A673 (cell line): ENCODE measurements around the gene ORM1. TPM values are rescaled to one million over a fixed set of nuclear protein-coding genes. Genes with fewer than 3 reads are reported as not detected.
A peak's percentile ranks its signal among the peaks of the same experiment; 100 is the strongest.

Source experiments
- BruUV-seq: library from RNA; stranded (reverse); fragments of 400-500 nt; replicated peaks from 2 replicates; lab custom pipeline; 2021; lab: Mats Ljungman, UMichigan
- CTCF ChIA-PET: fragments of 300-600 bp; sonication (Branson Sonifier 250); formaldehyde crosslinking; loops from one replicate; lab custom pipeline; 2022; ENCODE audit warnings: antibody characterized with exemption; lab: Charles Lee
- POLR2A ChIA-PET: fragments of 300-600 bp; sonication (Branson Sonifier 250); formaldehyde crosslinking; loops from one replicate; lab custom pipeline; 2022; ENCODE audit warnings: antibody characterized with exemption; ENCODE audit not compliant: low non-redundant PET; lab: Charles Lee
- DNase-seq: peaks from one replicate; pipeline ENCODE4 v3.0.0-alpha.2; 2015; ENCODE audit warnings: low spot score
- H3K27ac ChIP-seq: fragments of 200-600 bp; sonication (generic); 2 replicates; pipeline ENCODE4 v1.5.1; 2016; ENCODE audit warnings: mixed run types, low read depth, mild to moderate bottlenecking, mixed read lengths, antibody characterized with exemption, low read length; ENCODE audit not compliant: poor library complexity, severe bottlenecking
- H3K27me3 ChIP-seq: fragments of 200-600 bp; sonication (generic); replicated peaks from 2 replicates; pipeline ENCODE4 v1.6.1; 2017; ENCODE audit warnings: mixed run types, low read depth, mild to moderate bottlenecking, mixed read lengths, antibody characterized with exemption, low read length; ENCODE audit not compliant: insufficient read depth, poor library complexity
- H3K36me3 ChIP-seq: fragments of 200-600 bp; sonication (generic); 2 replicates; pipeline ENCODE4 v1.6.1; 2016; ENCODE audit warnings: mixed run types, mild to moderate bottlenecking, mixed read lengths, antibody characterized with exemption, low read length; ENCODE audit not compliant: insufficient read depth, poor library complexity, severe bottlenecking
- H3K4me1 ChIP-seq: fragments of 200-600 bp; sonication (generic); 2 replicates; pipeline ENCODE4 v1.6.1; 2017; ENCODE audit warnings: mixed run types, mild to moderate bottlenecking, mixed read lengths, antibody characterized with exemption, low read length; ENCODE audit not compliant: insufficient read depth, poor library complexity, severe bottlenecking
- H3K4me3 ChIP-seq: fragments of 200-600 bp; sonication (generic); 2 replicates; pipeline ENCODE4 v1.5.1; 2016; ENCODE audit warnings: low read depth, mixed run types, mild to moderate bottlenecking, mixed read lengths, low read length; ENCODE audit not compliant: poor library complexity, severe bottlenecking
- H3K9me3 ChIP-seq: fragments of 200-600 bp; sonication (generic); 2 replicates; pipeline ENCODE4 v1.6.1; 2016; ENCODE audit warnings: mixed run types, low read depth, mild to moderate bottlenecking, mixed read lengths, antibody characterized with exemption, low read length; ENCODE audit not compliant: poor library complexity, severe bottlenecking
- CTCF ChIP-seq: fragments of 300-800, 200-600 bp; sonication (generic); conservative IDR thresholded peaks from 2 replicates; pipeline ENCODE4 v1.5.1; 2017; ENCODE audit warnings: low read depth, mild to moderate bottlenecking, antibody characterized with exemption, low read length, moderate library complexity, mixed read lengths
- EZH2 ChIP-seq: fragments of 200-600 bp; sonication (generic); IDR thresholded peaks from 2 replicates; pipeline ENCODE4 v1.6.1; 2017; ENCODE audit warnings: borderline replicate concordance, low read depth, mild to moderate bottlenecking, mixed read lengths, antibody characterized with exemption, low read length; ENCODE audit not compliant: poor library complexity, severe bottlenecking
- intact Hi-C: fragments of 100-400 bp; cut with micrococcal nuclease; formaldehyde crosslinking; loops from one replicate; pipeline ENCODE4 v1.10.0; 2022; ENCODE audit not compliant: unreplicated experiment
- total RNA-seq: library from RNA; stranded (reverse); gene quantifications from 2 replicates; pipeline ENCODE4 v1.2.3, GENCODE V29; 2021

The ORM1 gene
- total RNA-seq, 1 experiment from 2014 or later = not detected

DNA sequence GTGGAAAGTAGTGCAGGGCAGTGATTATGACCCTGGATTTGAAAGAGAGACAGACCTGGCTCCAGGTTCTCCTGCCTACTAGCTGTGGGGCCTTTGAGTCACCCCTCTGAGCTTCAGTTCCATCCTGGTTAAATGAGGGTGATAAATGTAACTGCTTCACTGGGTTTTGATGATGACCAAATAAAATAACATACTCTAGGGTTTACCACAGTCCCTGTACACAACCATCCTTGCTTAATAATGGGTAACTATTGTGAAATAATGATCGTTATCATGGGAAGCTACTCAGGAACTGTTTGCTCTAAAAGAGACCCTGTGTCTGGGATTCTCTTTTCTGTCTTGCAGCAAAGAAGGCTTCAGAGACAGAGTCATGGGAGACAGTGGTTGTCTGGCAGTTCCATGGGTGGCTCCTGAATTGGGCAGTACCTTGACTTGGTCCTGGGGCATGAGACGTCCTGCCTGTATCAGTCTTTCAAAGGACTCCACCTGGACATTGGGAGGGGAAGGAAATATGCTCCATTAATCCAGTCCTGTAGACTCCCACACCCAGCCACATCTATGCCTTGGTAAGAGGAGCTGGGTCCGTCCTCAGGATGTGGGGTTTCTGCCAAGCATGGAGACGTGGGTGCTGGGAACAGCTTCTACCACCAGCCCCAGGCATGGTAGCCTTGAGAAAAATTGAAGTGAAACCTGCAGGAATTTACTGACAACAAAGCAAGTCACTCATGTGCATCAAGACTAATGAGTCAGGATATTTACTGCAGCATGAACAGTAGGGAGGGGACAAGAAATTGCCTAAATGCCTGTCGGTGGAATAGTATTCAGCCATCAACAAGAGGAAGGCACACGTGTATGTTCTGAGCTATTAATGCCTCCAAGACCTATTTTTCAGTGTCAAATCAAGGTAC is 41.5 kb downstream of the ORM1 start:
- Histone ChIP-seq H3K27ac (no peak overlapping the region), H3K4me1 (no peaks in the 10 kb centered on the region), H3K4me3 (no peak overlapping the region), H3K9me3 (no peaks in the 10 kb centered on the region), H3K36me3 (peaks cover 59% of the 10 kb centered on the region), H3K27me3 (no peaks in the 10 kb centered on the region)
- no TSS peak for BruUV-seq
- intact Hi-C loops = no loop called here
- no peak for DNase-seq
- ChIA-PET CTCF (no interaction called here), POLR2A (no interaction called here)
- TF ChIP-seq EZH2 (no peak), CTCF (no peak)

- CTCF ChIA-PET = no interaction called here
- no TSS peak for BruUV-seq
Measured at GRCh38 chr9:114365194-114365593, 42.3 kb downstream of the ORM1 start.

DNA sequence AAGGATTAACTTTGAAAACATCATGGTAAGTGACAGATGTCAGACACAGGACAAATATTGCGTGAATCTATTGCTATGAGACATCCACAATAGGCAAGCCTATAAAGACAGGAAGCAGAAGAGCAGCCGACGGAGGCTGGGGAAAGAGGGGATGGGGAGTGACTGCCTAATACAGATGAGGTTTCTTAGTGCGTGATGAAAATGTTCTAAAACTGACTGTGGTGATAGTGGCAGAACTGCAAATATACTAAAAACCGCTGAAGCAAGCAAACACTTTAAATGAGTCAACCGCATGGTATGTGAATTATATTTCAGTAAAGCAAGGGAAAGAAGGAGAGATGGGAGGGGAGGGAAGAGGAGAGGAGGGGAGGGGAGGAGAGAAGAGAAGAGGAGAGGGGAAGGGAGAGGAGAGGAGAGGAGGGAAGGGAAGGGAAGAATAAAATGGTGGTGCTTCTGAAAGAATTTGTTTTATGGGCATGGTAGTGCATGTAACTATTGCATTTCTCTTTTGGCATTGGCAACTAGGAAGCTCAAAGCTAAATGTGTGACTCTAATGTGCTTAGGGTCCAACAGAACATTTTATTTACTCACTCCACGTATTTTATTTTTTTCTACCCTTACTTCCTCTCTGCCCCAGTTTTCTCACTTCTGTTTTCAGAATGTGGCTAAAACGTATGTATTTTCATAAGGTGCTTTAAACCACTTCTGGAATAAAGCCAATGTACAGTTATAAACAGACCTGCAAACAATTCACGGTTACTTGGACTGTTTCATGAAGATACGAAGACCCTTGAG is 43.6 kb downstream of the ORM1 start:
- TF ChIP-seq EZH2 = no peak
- TF ChIP-seq CTCF = no peak
- no peak overlapping the region for H3K4me3 ChIP-seq
- POLR2A ChIA-PET = no interaction called here

More at GRCh38 chr9:114365194-114365593, 42.3 kb downstream of the ORM1 start:
- H3K4me1 ChIP-seq = peaks cover 3% of the 10 kb centered on the region
- no peak overlapping the region for H3K4me3 ChIP-seq
- intact Hi-C loops = no loop called here
- no peak for DNase-seq
- no peaks in the 10 kb centered on the region for H3K27me3 ChIP-seq
- no peak for TF ChIP-seq CTCF
- TF ChIP-seq EZH2 = no peak
- POLR2A ChIA-PET = no interaction called here
- H3K27ac ChIP-seq = no peak overlapping the region
- H3K36me3 ChIP-seq = peaks cover 53% of the 10 kb centered on the region
- no peaks in the 10 kb centered on the region for H3K9me3 ChIP-seq

More for the DNA sequence above, 43.6 kb downstream of the ORM1 start:
- peaks cover 10% of the 10 kb centered on the region for H3K4me1 ChIP-seq
- no TSS peak for BruUV-seq
- peaks cover 44% of the 10 kb centered on the region for H3K36me3 ChIP-seq
- CTCF ChIA-PET = no interaction called here
- no peaks in the 10 kb centered on the region for H3K27me3 ChIP-seq
- intact Hi-C loops = no loop called here
- peak overlapping the region; percentile 8 for H3K27ac ChIP-seq
- no peaks in the 10 kb centered on the region for H3K9me3 ChIP-seq
- DNase-seq = peak; percentile 55
